Measurements from ENCODE around the gene SPP1.

SPP1 gene

DNA sequence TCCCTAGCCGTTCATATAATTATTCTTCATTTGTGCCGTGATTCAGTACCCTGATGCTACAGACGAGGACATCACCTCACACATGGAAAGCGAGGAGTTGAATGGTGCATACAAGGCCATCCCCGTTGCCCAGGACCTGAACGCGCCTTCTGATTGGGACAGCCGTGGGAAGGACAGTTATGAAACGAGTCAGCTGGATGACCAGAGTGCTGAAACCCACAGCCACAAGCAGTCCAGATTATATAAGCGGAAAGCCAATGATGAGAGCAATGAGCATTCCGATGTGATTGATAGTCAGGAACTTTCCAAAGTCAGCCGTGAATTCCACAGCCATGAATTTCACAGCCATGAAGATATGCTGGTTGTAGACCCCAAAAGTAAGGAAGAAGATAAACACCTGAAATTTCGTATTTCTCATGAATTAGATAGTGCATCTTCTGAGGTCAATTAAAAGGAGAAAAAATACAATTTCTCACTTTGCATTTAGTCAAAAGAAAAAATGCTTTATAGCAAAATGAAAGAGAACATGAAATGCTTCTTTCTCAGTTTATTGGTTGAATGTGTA, 7.0 kb downstream of the SPP1 start:
- H3K36me3 ChIP-seq (ENCODE audit: control insufficient read depth in 2 of 2, insufficient read depth in 1 of 2, low read length in 2 of 2) = no peaks in the 10 kb centered on the region
- TF ChIP-seq, protein P1, sequence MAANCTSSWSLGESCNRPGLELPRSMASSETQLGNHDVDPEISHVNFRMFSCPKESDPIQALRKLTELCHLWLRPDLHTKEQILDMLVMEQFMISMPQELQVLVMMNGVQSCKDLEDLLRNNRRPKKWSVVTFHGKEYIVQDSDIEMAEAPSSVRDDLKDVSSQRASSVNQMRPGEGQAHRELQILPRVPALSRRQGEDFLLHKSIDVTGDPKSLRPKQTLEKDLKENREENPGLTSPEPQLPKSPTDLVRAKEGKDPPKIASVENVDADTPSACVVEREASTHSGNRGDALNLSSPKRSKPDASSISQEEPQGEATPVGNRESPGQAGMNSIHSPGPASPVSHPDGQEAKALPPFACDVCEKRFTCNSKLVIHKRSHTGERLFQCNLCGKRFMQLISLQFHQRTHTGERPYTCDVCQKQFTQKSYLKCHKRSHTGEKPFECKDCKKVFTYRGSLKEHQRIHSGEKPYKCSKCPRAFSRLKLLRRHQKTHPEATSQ (tag by site-specific recombination; IDR thresholded peaks at IDR 0.05) = no peak
- TF ChIP-seq, protein P2, sequence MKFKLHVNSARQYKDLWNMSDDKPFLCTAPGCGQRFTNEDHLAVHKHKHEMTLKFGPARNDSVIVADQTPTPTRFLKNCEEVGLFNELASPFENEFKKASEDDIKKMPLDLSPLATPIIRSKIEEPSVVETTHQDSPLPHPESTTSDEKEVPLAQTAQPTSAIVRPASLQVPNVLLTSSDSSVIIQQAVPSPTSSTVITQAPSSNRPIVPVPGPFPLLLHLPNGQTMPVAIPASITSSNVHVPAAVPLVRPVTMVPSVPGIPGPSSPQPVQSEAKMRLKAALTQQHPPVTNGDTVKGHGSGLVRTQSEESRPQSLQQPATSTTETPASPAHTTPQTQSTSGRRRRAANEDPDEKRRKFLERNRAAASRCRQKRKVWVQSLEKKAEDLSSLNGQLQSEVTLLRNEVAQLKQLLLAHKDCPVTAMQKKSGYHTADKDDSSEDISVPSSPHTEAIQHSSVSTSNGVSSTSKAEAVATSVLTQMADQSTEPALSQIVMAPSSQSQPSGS (tag by site-specific recombination; IDR thresholded peaks at IDR 0.05; ENCODE audit: low read depth) = no peak
- TF ChIP-seq ZBTB17 (tag by site-specific recombination; IDR thresholded peaks at IDR 0.05) (no peak), ZNF394 (tag by site-specific recombination; IDR thresholded peaks at IDR 0.05; ENCODE audit: borderline replicate concordance) (no peak), ZNF416 (tag by site-specific recombination; IDR thresholded peaks at IDR 0.05) (no peak), ZNF670 (tag by site-specific recombination; IDR thresholded peaks at IDR 0.05; ENCODE audit: low read depth) (no peak), ZNF629 (tag by site-specific recombination; IDR thresholded peaks at IDR 0.05) (no peak), ZNF777 (tag by site-specific recombination; IDR thresholded peaks at IDR 0.05; ENCODE audit: borderline replicate concordance) (no peak)
- TF ChIP-seq, protein P3, sequence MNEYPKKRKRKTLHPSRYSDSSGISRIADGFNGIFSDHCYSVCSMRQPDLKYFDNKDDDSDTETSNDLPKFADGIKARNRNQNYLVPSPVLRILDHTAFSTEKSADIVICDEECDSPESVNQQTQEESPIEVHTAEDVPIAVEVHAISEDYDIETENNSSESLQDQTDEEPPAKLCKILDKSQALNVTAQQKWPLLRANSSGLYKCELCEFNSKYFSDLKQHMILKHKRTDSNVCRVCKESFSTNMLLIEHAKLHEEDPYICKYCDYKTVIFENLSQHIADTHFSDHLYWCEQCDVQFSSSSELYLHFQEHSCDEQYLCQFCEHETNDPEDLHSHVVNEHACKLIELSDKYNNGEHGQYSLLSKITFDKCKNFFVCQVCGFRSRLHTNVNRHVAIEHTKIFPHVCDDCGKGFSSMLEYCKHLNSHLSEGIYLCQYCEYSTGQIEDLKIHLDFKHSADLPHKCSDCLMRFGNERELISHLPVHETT (tag by site-specific recombination; IDR thresholded peaks at IDR 0.05) = no peak
- TF ChIP-seq, protein P4, sequence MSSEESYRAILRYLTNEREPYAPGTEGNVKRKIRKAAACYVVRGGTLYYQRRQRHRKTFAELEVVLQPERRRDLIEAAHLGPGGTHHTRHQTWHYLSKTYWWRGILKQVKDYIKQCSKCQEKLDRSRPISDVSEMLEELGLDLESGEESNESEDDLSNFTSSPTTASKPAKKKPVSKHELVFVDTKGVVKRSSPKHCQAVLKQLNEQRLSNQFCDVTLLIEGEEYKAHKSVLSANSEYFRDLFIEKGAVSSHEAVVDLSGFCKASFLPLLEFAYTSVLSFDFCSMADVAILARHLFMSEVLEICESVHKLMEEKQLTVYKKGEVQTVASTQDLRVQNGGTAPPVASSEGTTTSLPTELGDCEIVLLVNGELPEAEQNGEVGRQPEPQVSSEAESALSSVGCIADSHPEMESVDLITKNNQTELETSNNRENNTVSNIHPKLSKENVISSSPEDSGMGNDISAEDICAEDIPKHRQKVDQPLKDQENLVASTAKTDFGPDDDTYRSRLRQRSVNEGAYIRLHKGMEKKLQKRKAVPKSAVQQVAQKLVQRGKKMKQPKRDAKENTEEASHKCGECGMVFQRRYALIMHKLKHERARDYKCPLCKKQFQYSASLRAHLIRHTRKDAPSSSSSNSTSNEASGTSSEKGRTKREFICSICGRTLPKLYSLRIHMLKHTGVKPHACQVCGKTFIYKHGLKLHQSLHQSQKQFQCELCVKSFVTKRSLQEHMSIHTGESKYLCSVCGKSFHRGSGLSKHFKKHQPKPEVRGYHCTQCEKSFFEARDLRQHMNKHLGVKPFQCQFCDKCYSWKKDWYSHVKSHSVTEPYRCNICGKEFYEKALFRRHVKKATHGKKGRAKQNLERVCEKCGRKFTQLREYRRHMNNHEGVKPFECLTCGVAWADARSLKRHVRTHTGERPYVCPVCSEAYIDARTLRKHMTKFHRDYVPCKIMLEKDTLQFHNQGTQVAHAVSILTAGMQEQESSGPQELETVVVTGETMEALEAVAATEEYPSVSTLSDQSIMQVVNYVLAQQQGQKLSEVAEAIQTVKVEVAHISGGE (tag by site-specific recombination; conservative IDR thresholded peaks at IDR 0.05; ENCODE audit: low read depth) = no peak
- ChIA-PET POLR2A (no interaction called here), CTCF (no interaction called here)
- no peak overlapping the region for H3K27ac ChIP-seq (ENCODE audit: extremely low read depth, low read depth, low read length)
- H3K9me3 ChIP-seq (ENCODE audit: control insufficient read depth, insufficient read depth, low read depth, low read length) = no peaks in the 10 kb centered on the region
- no peak overlapping the region for H3K4me3 ChIP-seq (ENCODE audit: low read depth, low read length)
- no peaks in the 10 kb centered on the region for H3K4me1 ChIP-seq (ENCODE audit: control insufficient read depth, insufficient read depth, low read length)

DNA sequence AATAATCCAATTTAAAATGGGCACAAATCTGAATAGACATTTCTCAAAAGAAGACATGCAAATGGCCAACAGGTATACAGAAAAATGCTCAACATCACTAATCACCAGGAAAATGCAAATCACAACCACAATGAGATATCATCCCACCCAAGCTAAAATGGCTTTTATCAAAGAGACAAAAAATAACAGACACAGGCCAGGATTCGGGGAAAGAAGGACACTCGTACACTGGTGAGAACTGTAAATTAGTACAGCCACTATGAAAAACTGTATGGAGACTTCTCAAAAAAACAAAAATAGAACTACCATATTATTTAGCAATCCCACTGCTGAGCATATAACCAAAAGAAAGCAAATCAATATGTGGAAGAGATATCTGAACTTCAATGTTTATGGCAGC, 8.5 kb downstream of the SPP1 start:
- Histone ChIP-seq H3K4me1 (ENCODE audit: control insufficient read depth, insufficient read depth, low read length) (no peaks in the 10 kb centered on the region), H3K4me3 (ENCODE audit: low read depth, low read length) (no peak overlapping the region), H3K36me3 (ENCODE audit: control insufficient read depth in 2 of 2, insufficient read depth in 1 of 2, low read length in 2 of 2) (no peaks in the 10 kb centered on the region), H3K9me3 (ENCODE audit: control insufficient read depth, insufficient read depth, low read depth, low read length) (no peaks in the 10 kb centered on the region), H3K27ac (ENCODE audit: extremely low read depth, low read depth, low read length) (no peak overlapping the region)
- ChIA-PET POLR2A (no interaction called here), CTCF (interaction anchor here (0.7 kb wide), 1 partner anchor 286 kb away, joined by 3 read pairs; no protein-coding TSS in a partner anchor)
- no peak for TF ChIP-seq ZNF660 (tag by site-specific recombination; IDR thresholded peaks at IDR 0.05)
- TF ChIP-seq, protein P5, sequence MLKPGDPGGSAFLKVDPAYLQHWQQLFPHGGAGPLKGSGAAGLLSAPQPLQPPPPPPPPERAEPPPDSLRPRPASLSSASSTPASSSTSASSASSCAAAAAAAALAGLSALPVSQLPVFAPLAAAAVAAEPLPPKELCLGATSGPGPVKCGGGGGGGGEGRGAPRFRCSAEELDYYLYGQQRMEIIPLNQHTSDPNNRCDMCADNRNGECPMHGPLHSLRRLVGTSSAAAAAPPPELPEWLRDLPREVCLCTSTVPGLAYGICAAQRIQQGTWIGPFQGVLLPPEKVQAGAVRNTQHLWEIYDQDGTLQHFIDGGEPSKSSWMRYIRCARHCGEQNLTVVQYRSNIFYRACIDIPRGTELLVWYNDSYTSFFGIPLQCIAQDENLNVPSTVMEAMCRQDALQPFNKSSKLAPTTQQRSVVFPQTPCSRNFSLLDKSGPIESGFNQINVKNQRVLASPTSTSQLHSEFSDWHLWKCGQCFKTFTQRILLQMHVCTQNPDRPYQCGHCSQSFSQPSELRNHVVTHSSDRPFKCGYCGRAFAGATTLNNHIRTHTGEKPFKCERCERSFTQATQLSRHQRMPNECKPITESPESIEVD (tag by site-specific recombination; IDR thresholded peaks at IDR 0.05) = no peak
- no peak for TF ChIP-seq ZNF585B (tag by site-specific recombination; IDR thresholded peaks at IDR 0.05)
- TF ChIP-seq, protein P6, sequence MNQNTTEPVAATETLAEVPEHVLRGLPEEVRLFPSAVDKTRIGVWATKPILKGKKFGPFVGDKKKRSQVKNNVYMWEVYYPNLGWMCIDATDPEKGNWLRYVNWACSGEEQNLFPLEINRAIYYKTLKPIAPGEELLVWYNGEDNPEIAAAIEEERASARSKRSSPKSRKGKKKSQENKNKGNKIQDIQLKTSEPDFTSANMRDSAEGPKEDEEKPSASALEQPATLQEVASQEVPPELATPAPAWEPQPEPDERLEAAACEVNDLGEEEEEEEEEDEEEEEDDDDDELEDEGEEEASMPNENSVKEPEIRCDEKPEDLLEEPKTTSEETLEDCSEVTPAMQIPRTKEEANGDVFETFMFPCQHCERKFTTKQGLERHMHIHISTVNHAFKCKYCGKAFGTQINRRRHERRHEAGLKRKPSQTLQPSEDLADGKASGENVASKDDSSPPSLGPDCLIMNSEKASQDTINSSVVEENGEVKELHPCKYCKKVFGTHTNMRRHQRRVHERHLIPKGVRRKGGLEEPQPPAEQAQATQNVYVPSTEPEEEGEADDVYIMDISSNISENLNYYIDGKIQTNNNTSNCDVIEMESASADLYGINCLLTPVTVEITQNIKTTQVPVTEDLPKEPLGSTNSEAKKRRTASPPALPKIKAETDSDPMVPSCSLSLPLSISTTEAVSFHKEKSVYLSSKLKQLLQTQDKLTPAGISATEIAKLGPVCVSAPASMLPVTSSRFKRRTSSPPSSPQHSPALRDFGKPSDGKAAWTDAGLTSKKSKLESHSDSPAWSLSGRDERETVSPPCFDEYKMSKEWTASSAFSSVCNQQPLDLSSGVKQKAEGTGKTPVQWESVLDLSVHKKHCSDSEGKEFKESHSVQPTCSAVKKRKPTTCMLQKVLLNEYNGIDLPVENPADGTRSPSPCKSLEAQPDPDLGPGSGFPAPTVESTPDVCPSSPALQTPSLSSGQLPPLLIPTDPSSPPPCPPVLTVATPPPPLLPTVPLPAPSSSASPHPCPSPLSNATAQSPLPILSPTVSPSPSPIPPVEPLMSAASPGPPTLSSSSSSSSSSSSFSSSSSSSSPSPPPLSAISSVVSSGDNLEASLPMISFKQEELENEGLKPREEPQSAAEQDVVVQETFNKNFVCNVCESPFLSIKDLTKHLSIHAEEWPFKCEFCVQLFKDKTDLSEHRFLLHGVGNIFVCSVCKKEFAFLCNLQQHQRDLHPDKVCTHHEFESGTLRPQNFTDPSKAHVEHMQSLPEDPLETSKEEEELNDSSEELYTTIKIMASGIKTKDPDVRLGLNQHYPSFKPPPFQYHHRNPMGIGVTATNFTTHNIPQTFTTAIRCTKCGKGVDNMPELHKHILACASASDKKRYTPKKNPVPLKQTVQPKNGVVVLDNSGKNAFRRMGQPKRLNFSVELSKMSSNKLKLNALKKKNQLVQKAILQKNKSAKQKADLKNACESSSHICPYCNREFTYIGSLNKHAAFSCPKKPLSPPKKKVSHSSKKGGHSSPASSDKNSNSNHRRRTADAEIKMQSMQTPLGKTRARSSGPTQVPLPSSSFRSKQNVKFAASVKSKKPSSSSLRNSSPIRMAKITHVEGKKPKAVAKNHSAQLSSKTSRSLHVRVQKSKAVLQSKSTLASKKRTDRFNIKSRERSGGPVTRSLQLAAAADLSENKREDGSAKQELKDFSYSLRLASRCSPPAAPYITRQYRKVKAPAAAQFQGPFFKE (tag by site-specific recombination; IDR thresholded peaks at IDR 0.05; ENCODE audit: borderline replicate concordance) = no peak
- TF ChIP-seq GLIS2 (tag by site-specific recombination; IDR thresholded peaks at IDR 0.05) = no peak
